Measurements from ENCODE around the gene JUN.

JUN gene

GRCh38 chr1:58782178-58783089 lies 1.4 kb downstream of the JUN start (continued):
- TF ChIP-seq ZNF416 (tag by site-specific recombination; IDR thresholded peaks at IDR 0.05) = no peak
- no peak for TF ChIP-seq ZNF18 (tag by site-specific recombination; IDR thresholded peaks at IDR 0.05)
- no peak for TF ChIP-seq ZNF791 (tag by site-specific recombination; IDR thresholded peaks at IDR 0.05)

- Histone ChIP-seq H3K9me3 (ENCODE audit: control insufficient read depth, insufficient read depth, low read depth, low read length) (no peaks in the 10 kb centered on the region), H3K27ac (ENCODE audit: extremely low read depth, low read depth, low read length) (peak overlapping the region; percentile 97), H3K4me1 (ENCODE audit: control insufficient read depth, insufficient read depth, low read length) (peaks cover 9% of the 10 kb centered on the region), H3K36me3 (ENCODE audit: control insufficient read depth in 2 of 2, insufficient read depth in 1 of 2, low read length in 2 of 2) (peaks cover 0 to 18% of the 10 kb centered on the region in 2 experiments; a peak in 1 of 3 replicates), H3K4me3 (ENCODE audit: low read depth, low read length) (peak overlapping the region; percentile 91)
- ChIA-PET CTCF (interaction anchor here (0.6 to 1.6 kb wide), 7 partner anchors 41 to 432 kb away, joined by 3 to 6 read pairs (median 3); no protein-coding TSS in a partner anchor), POLR2A (interaction anchor here (0.8 to 3.0 kb wide), 6 partner anchors 8 to 516 kb away, joined by 3 to 20 read pairs (median 6); partner anchors contain the start of genes FGGY and MYSM1)
- TF ChIP-seq GLI2 (tag by site-specific recombination; IDR thresholded peaks at IDR 0.05; ENCODE audit: borderline replicate concordance, low read depth) (no peak), ZNF324 (tag by site-specific recombination; IDR thresholded peaks at IDR 0.05) (no peak), ZNF704 (tag by site-specific recombination; IDR thresholded peaks at IDR 0.05) (no peak), ZNF449 (tag by site-specific recombination; IDR thresholded peaks at IDR 0.05) (0 out of 2 replicates have a peak, but pooled peaks have one; percentile 16), HOXA7 (CRISPR knock-in tag; IDR thresholded peaks at IDR 0.05; ENCODE audit: borderline replicate concordance) (no peak), ZFHX2 (tag by site-specific recombination; conservative IDR thresholded peaks at IDR 0.05) (peak; percentile 61), ZBTB17 (tag by site-specific recombination; IDR thresholded peaks at IDR 0.05) (no peak), ZNF114 (tag by site-specific recombination; IDR thresholded peaks at IDR 0.05) (no peak), CTCF (tag by site-specific recombination; IDR thresholded peaks at IDR 0.05) (peak; percentile 60), GLI4 (tag by site-specific recombination; IDR thresholded peaks at IDR 0.05) (no peak), WT1 (tag by site-specific recombination; IDR thresholded peaks at IDR 0.05) (peak; percentile 46), ZNF24 (tag by site-specific recombination; IDR thresholded peaks at IDR 0.05) (0 out of 2 replicates have a peak, but pooled peaks have one; percentile 28), HOXD13 (CRISPR knock-in tag; IDR thresholded peaks at IDR 0.05; ENCODE audit: borderline replicate concordance) (no peak), ZNF18 (tag by site-specific recombination; IDR thresholded peaks at IDR 0.05) (peak; percentile 64; the same call in 1 of the 2 replicates), PATZ1 (tag by site-specific recombination; IDR thresholded peaks at IDR 0.05) (peak; percentile 82), ZNF112 (tag by site-specific recombination; IDR thresholded peaks at IDR 0.05) (no peak), REPIN1 (tag by site-specific recombination; IDR thresholded peaks at IDR 0.05; ENCODE audit: low read depth) (no peak), ZSCAN30 (tag by site-specific recombination; IDR thresholded peaks at IDR 0.05) (peak; percentile 86), ELK4 (IDR thresholded peaks at IDR 0.05; ENCODE audit: borderline replicate concordance, low read depth, low read length) (no peak), ZNF626 (tag by site-specific recombination; IDR thresholded peaks at IDR 0.05) (no peak), ZNF571 (tag by site-specific recombination; IDR thresholded peaks at IDR 0.05) (no peak)
Measured at GRCh38 chr1:58781541-58782177, 2.2 kb downstream of the JUN start.
